ENCODE data around the gene DMAC2.
"Not testable (repeated sequence)": the region's sequence is repeated elsewhere in the genome, so short reads cannot be mapped to it uniquely, and the experiment has no call there.

DMAC2 gene

DNA sequence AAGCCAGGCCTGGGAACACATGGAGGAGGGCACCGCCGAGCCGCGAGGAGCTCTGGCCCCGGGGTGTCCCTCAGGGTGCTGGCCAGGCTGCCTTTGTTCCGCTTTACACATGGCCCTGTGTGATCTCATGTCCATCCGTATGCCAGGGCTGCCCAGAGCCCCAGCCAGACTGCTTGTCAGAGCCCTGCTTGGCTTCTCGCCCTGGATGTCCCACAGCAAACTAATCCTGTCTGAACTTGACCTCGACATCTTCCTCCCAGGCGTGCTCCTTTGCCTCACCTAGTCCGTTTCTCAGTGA is 27.8 kb downstream of the DMAC2 start:
- Histone ChIP-seq H3K27ac (ENCODE audit: low read depth in 2 of 2, low read length in 2 of 2) (no peak overlapping the region), H3K36me3 (ENCODE audit: control insufficient read depth in 2 of 2, insufficient read depth in 2 of 2, low read length in 2 of 2) (peaks cover 18 to 42% of the 10 kb centered on the region in 2 donors), H3K4me3 (ENCODE audit: low read length in 2 of 2) (no peak overlapping the region), H3K9ac (ENCODE audit: low read depth in 1 of 2, low read length in 2 of 2) (no peak overlapping the region), H3K27me3 (ENCODE audit: control insufficient read depth in 2 of 2, insufficient read depth in 2 of 2, low read length in 2 of 2) (no peaks in the 10 kb centered on the region), H3K4me1 (ENCODE audit: control insufficient read depth in 2 of 2, insufficient read depth in 2 of 2, low read length in 2 of 2) (peaks cover 9 to 25% of the 10 kb centered on the region in 2 donors), H3K9me3 (ENCODE audit: control insufficient read depth in 2 of 2, low read length in 2 of 2) (no peaks in the 10 kb centered on the region)

DNA sequence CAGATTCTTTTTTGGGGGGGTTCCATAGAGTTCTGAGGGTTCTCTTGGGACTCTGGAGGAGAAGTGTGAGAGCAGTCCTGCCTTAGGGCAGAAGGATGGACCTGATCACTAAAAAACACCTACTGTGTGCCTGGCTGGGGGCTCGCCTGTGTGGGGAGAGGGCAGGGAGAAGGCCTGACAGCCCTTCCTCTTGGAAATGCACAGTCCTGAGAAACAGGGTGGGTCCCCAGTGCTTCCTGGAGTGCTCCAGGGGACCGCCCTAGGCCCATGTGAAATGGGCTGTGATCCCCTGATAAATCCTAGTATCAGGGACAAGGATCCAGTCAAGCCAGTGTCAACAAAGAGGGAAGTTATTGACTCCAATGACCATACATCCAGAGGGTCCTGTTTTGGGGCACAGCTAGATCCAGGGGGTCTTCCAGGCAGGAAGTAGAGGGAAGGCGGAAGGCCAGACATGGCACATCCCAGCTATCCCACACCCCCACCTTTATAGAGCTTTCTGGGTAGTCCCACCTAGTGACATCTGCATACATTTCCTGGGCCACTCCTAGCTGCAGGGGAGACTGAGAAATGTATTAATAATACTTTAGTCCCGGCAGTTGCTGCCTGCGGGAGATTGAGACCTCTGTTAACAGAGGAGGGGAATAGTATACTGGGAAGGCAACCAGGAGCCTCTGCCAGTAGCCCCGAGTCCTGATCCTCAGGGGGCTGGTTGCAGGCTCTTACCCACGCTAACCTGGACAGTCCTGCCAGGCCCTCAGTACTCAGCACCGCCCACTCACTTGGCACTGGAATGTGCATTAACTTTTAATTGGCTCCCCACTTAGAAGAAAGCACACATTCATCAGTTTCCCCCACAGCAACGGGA is 28.4 kb downstream of the DMAC2 start:
- Histone ChIP-seq H3K9ac (ENCODE audit: low read depth in 1 of 2, low read length in 2 of 2) (no peak overlapping the region), H3K27ac (ENCODE audit: low read depth in 2 of 2, low read length in 2 of 2) (no peak overlapping the region), H3K4me1 (ENCODE audit: control insufficient read depth in 2 of 2, insufficient read depth in 2 of 2, low read length in 2 of 2) (peaks cover 9 to 21% of the 10 kb centered on the region in 2 donors), H3K9me3 (ENCODE audit: control insufficient read depth in 2 of 2, low read length in 2 of 2) (no peaks in the 10 kb centered on the region), H3K36me3 (ENCODE audit: control insufficient read depth in 2 of 2, insufficient read depth in 2 of 2, low read length in 2 of 2) (peaks cover 18 to 39% of the 10 kb centered on the region in 2 donors), H3K27me3 (ENCODE audit: control insufficient read depth in 2 of 2, insufficient read depth in 2 of 2, low read length in 2 of 2) (no peaks in the 10 kb centered on the region), H3K4me3 (ENCODE audit: low read length in 2 of 2) (no peak overlapping the region)

DNA sequence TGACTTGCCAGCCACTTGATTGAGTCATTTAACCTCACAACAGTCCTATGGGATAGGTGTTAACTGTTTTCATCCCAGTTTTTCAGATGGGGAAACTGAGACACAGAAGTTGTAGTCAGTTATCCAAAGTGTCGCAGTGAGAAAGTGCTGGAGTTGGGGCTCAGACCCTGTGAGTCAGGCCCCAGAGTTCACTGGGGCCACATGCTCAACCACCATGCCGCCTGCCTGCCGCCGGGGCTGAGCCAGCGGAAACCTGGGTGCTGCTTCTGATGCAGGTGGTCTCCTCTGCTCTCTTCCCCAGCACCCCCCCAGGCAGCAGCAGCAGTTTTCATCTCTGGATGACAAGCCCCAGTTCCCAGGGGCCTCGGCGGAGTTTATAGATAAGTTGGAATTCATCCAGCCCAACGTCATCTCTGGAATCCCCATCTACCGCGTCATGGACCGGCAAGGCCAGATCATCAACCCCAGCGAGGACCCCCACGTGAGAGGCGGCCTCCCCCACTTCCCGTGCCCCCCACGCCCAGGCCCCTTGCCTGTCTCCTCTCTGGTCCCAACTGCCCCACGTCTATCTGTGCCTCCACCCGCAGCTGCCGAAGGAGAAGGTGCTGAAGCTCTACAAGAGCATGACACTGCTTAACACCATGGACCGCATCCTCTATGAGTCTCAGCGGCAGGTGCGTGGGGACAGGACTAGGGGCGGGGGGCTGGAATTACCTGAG is 29.2 kb downstream of the DMAC2 start:
- H3K9me3 ChIP-seq (ENCODE audit: control insufficient read depth in 2 of 2, low read length in 2 of 2), result no peaks in the 10 kb centered on the region
- H3K4me3 ChIP-seq (ENCODE audit: low read length in 2 of 2), result no peak overlapping the region
- no peak overlapping the region for H3K9ac ChIP-seq (ENCODE audit: low read depth in 1 of 2, low read length in 2 of 2)
- no peak overlapping the region for H3K27ac ChIP-seq (ENCODE audit: low read depth in 2 of 2, low read length in 2 of 2)
- peaks cover 5 to 18% of the 10 kb centered on the region in 2 donors for H3K4me1 ChIP-seq (ENCODE audit: control insufficient read depth in 2 of 2, insufficient read depth in 2 of 2, low read length in 2 of 2)
- H3K27me3 ChIP-seq (ENCODE audit: control insufficient read depth in 2 of 2, insufficient read depth in 2 of 2, low read length in 2 of 2), result no peaks in the 10 kb centered on the region
- H3K36me3 ChIP-seq (ENCODE audit: control insufficient read depth in 2 of 2, insufficient read depth in 2 of 2, low read length in 2 of 2), result peaks cover 18 to 39% of the 10 kb centered on the region in 2 donors

DNA sequence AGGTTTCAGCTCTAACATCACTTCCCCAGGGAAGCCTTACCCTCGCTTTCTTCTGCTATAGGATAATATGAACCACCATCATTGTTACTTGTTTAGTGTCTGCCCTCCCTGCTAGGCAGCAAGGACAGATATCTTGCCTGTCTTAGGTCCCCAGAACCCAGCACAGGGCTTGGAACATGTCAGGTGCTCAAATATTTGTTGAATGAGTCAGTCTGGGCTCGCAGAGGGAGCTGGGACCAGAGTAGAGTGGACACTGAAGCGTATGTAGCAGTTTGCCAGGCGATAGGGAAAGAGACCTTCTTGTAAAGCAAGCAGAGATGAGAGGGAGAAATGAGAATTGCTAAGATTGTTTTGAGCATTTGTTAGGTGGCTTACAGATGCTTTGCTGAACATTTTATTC is 30.4 kb downstream of the DMAC2 start:
- Histone ChIP-seq H3K4me3 (ENCODE audit: low read length in 2 of 2) (no peak overlapping the region), H3K9me3 (ENCODE audit: control insufficient read depth in 2 of 2, low read length in 2 of 2) (no peaks in the 10 kb centered on the region), H3K27me3 (ENCODE audit: control insufficient read depth in 2 of 2, insufficient read depth in 2 of 2, low read length in 2 of 2) (no peaks in the 10 kb centered on the region), H3K4me1 (ENCODE audit: control insufficient read depth in 2 of 2, insufficient read depth in 2 of 2, low read length in 2 of 2) (peaks cover 2 to 6% of the 10 kb centered on the region in 2 donors), H3K27ac (ENCODE audit: low read depth in 2 of 2, low read length in 2 of 2) (peak overlapping the region in 1 of 2 donors; percentile 36), H3K36me3 (ENCODE audit: control insufficient read depth in 2 of 2, insufficient read depth in 2 of 2, low read length in 2 of 2) (peaks cover 16 to 30% of the 10 kb centered on the region in 2 donors), H3K9ac (ENCODE audit: low read depth in 1 of 2, low read length in 2 of 2) (no peak overlapping the region)

DNA sequence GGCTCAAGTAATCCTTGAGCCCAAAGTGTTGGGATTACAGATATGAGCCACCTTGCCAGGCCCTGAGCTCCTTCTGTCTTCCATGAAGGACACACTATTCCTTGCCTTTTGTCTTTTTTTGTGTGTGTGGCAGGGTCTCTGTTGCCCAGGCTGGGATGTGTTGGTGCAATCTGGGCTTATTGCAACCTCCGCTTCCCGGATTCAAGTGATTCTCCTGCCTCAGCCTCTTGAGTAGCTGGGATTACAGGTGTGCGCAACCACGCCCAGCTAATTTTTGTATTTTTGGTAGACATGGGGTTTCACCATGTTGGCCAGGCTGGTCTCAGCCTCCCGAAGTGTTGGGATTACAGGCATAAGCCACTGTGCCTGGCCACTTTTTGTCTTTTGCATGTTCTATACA is 30.9 kb downstream of the DMAC2 start:
- H3K4me3 ChIP-seq (ENCODE audit: low read length in 2 of 2); H3K9me3 ChIP-seq (ENCODE audit: control insufficient read depth in 2 of 2, low read length in 2 of 2); H3K9ac ChIP-seq (ENCODE audit: low read depth in 1 of 2, low read length in 2 of 2); H3K4me1 ChIP-seq (ENCODE audit: control insufficient read depth in 2 of 2, insufficient read depth in 2 of 2, low read length in 2 of 2); H3K27me3 ChIP-seq (ENCODE audit: control insufficient read depth in 2 of 2, insufficient read depth in 2 of 2, low read length in 2 of 2): not testable (repeated sequence)
- peaks cover 14 to 25% of the 10 kb centered on the region in 2 donors for H3K36me3 ChIP-seq (ENCODE audit: control insufficient read depth in 2 of 2, insufficient read depth in 2 of 2, low read length in 2 of 2)
- peak overlapping the region in 1 of 2 donors; percentile 36 for H3K27ac ChIP-seq (ENCODE audit: low read depth in 2 of 2, low read length in 2 of 2)

DNA sequence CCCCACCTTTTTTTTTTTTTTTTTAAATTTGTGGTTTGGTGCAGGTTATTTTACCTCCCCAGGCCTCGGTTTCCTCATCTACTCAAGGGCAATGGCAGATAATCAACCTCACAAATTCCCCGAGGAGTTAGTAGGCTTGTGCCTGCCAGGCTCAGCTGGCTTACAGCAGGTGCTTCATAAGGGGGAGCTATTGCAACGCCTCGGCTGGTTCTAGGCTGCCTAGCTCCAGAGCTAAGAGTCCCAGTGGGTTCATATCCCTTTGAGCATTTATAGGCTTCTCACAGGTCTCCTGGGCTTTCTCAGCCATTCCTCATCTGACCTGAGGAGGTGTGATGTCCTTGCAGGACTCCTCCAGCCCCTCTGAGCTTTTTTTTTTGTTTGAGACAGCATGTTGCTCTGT is 31.5 kb downstream of the DMAC2 start:
- Histone ChIP-seq H3K9me3 (ENCODE audit: control insufficient read depth in 2 of 2, low read length in 2 of 2) (no peaks in the 10 kb centered on the region), H3K4me1 (ENCODE audit: control insufficient read depth in 2 of 2, insufficient read depth in 2 of 2, low read length in 2 of 2) (peaks cover 2 to 6% of the 10 kb centered on the region in 2 donors), H3K27me3 (ENCODE audit: control insufficient read depth in 2 of 2, insufficient read depth in 2 of 2, low read length in 2 of 2) (no peaks in the 10 kb centered on the region), H3K4me3 (ENCODE audit: low read length in 2 of 2) (no peak overlapping the region), H3K9ac (ENCODE audit: low read depth in 1 of 2, low read length in 2 of 2) (peak overlapping the region in 1 of 2 donors; percentile 14), H3K36me3 (ENCODE audit: control insufficient read depth in 2 of 2, insufficient read depth in 2 of 2, low read length in 2 of 2) (peaks cover 8 to 20% of the 10 kb centered on the region in 2 donors), H3K27ac (ENCODE audit: low read depth in 2 of 2, low read length in 2 of 2) (no peak overlapping the region)

DNA sequence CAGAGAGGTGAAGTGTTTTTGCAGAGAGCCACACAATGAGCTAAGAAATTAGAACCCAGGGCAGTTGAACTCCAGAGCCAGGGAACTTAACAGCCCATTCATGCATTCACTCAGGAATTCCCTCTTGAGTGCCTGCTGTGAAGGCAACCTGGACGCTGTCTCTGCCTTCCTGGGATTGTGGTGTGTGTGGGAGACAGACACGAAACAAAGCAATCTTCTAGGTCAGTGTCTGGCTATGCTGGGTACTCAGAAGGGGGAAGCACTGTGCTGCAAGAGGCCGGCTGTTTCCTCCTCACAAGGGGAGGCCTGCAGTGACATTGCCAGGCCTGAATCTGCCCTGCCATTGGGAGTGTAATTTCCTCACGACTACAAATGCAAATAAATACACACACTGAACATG is 32.4 kb downstream of the DMAC2 start:
- H3K9me3 ChIP-seq (ENCODE audit: control insufficient read depth in 2 of 2, low read length in 2 of 2), result no peaks in the 10 kb centered on the region
- H3K4me3 ChIP-seq (ENCODE audit: low read length in 2 of 2), result no peak overlapping the region
- no peaks in the 10 kb centered on the region for H3K27me3 ChIP-seq (ENCODE audit: control insufficient read depth in 2 of 2, insufficient read depth in 2 of 2, low read length in 2 of 2)
- H3K27ac ChIP-seq (ENCODE audit: low read depth in 2 of 2, low read length in 2 of 2), result no peak overlapping the region
- H3K4me1 ChIP-seq (ENCODE audit: control insufficient read depth in 2 of 2, insufficient read depth in 2 of 2, low read length in 2 of 2), result peaks cover 2 to 6% of the 10 kb centered on the region in 2 donors
- peaks cover 4 to 15% of the 10 kb centered on the region in 2 donors for H3K36me3 ChIP-seq (ENCODE audit: control insufficient read depth in 2 of 2, insufficient read depth in 2 of 2, low read length in 2 of 2)
- H3K9ac ChIP-seq (ENCODE audit: low read depth in 1 of 2, low read length in 2 of 2), result no peak overlapping the region

DNA sequence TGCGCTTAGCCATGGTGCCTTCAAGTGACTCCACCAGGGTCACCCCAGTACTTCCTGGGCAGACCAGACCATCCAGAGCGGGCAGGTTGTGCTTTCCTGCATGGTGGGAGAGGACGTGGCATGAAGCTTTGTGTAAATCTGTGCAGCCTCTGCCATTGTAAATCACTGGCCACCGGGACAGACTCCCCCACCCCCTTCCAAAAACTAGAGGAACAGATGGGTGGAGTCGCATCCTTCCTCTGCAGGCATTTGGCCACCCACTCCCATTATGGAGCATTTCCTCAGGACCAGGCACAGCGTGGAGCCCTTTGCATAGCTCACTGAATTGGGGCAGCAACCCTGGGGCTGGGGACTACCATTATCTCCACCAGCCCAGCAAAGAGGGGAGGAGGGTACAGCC is 33.9 kb downstream of the DMAC2 start:
- H3K36me3 ChIP-seq (ENCODE audit: control insufficient read depth in 2 of 2, insufficient read depth in 2 of 2, low read length in 2 of 2), result peaks cover under 1 to 2% of the 10 kb centered on the region in 2 donors
- H3K4me3 ChIP-seq (ENCODE audit: low read length in 2 of 2), result no peak overlapping the region
- no peaks in the 10 kb centered on the region for H3K9me3 ChIP-seq (ENCODE audit: control insufficient read depth in 2 of 2, low read length in 2 of 2)
- no peaks in the 10 kb centered on the region for H3K27me3 ChIP-seq (ENCODE audit: control insufficient read depth in 2 of 2, insufficient read depth in 2 of 2, low read length in 2 of 2)
- no peak overlapping the region for H3K27ac ChIP-seq (ENCODE audit: low read depth in 2 of 2, low read length in 2 of 2)
- H3K9ac ChIP-seq (ENCODE audit: low read depth in 1 of 2, low read length in 2 of 2), result no peak overlapping the region
- H3K4me1 ChIP-seq (ENCODE audit: control insufficient read depth in 2 of 2, insufficient read depth in 2 of 2, low read length in 2 of 2), result peaks cover 2 to 6% of the 10 kb centered on the region in 2 donors

DNA sequence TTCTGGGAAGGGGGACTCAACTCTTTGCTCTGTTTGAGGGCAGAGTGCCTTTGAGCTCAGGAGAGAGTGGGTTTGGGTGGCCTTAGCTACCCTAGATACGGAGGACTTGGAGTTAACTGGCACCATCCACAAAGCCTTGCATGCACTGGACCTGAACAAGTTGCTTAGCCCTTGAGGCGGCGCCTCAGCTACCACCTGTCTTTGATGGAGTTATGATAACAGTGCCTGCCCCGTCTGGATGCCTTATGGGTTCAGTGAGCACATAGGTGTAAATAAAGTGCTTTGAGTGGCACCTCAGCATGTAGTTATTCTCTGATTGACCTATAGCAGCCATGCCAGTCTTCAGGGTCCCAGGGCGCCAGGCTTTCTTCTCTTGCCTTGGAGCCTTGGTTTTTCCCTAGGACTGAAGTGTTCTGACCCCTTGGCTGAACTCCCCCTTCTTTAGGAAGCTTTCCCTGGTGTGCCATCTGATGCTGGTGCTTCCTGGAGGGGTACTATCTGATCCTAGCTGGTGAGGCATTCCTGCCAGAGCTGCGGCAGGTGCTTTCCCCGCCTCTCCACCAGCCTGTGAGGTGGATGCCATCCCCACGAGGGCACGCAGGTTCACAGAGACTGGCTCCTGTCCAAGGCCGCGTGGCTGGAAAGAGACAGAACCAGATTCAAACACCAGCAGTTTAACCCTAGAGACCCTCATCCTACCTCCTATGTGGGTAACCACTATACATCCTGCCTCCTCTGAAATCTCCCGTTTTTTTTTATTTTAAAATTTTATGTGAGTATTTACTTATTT is 36.3 kb downstream of the DMAC2 start:
- Histone ChIP-seq H3K27me3 (ENCODE audit: control insufficient read depth in 2 of 2, insufficient read depth in 2 of 2, low read length in 2 of 2) (no peaks in the 10 kb centered on the region), H3K9ac (ENCODE audit: low read depth in 1 of 2, low read length in 2 of 2) (no peak overlapping the region), H3K36me3 (ENCODE audit: control insufficient read depth in 2 of 2, insufficient read depth in 2 of 2, low read length in 2 of 2) (peaks cover 0 to 2% of the 10 kb centered on the region in 2 donors), H3K4me1 (ENCODE audit: control insufficient read depth in 2 of 2, insufficient read depth in 2 of 2, low read length in 2 of 2) (peaks cover 7% of the 10 kb centered on the region in 2 donors), H3K4me3 (ENCODE audit: low read length in 2 of 2) (no peak overlapping the region), H3K9me3 (ENCODE audit: control insufficient read depth in 2 of 2, low read length in 2 of 2) (no peaks in the 10 kb centered on the region), H3K27ac (ENCODE audit: low read depth in 2 of 2, low read length in 2 of 2) (no peak overlapping the region)

DNA sequence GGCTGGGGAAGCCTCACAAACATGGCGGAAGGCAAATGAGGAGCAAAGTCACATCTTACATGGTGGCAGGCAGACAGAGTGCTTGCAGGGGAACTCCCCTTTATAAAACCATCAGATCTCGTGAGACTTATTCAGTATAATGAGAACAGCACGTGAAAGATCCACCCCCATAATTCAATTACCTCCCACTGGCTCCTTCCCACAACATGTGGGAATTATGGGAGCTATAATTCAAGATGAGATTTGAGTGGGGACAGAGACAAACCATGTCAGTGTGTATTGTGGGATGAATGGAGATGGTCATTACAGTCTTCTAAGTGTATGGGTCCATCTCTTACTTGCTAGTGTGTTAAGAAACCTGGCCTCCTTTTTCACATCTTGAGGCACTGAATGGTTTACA is 37.7 kb downstream of the DMAC2 start:
- Histone ChIP-seq H3K9me3 (ENCODE audit: control insufficient read depth in 2 of 2, low read length in 2 of 2) (no peaks in the 10 kb centered on the region), H3K36me3 (ENCODE audit: control insufficient read depth in 2 of 2, insufficient read depth in 2 of 2, low read length in 2 of 2) (no peaks in the 10 kb centered on the region), H3K27me3 (ENCODE audit: control insufficient read depth in 2 of 2, insufficient read depth in 2 of 2, low read length in 2 of 2) (no peaks in the 10 kb centered on the region), H3K9ac (ENCODE audit: low read depth in 1 of 2, low read length in 2 of 2) (no peak overlapping the region), H3K4me3 (ENCODE audit: low read length in 2 of 2) (no peak overlapping the region), H3K4me1 (ENCODE audit: control insufficient read depth in 2 of 2, insufficient read depth in 2 of 2, low read length in 2 of 2) (peaks cover 9% of the 10 kb centered on the region in 2 donors), H3K27ac (ENCODE audit: low read depth in 2 of 2, low read length in 2 of 2) (no peak overlapping the region)

All from mucosa of rectum (tissue), 2 donors.